ENCODE results near the gene GALNT13. TPM values are rescaled to one million over a fixed set of nuclear protein-coding genes. Genes with fewer than 3 reads are reported as not detected.

Gene GALNT13
- total RNA-seq, 2 experiments from 2014 or later = not detected

DNA sequence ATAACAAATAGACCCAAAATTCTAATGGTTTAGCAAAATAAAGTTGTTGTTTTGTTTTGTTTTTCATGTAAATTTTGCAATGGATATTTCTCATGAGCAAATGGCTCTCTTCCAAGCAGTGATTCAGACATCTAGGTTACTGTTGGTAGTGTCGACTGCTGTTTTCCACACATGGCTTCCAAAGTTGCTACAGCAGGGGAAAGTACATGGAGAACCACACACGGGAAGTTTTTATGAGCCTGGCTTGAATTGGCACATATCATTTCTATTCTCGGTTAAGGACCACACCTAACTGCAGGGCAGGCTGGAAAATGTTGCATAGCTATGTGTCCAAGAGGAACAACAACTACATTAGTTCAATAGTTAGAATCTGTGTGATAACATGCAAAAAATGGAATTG lies 262.1 kb downstream of the GALNT13 start:
- ChIA-PET POLR2A (no interaction called here), CTCF (ENCODE audit: unreplicated experiment) (no interaction called here)
- no peaks in the 10 kb centered on the region for H3K4me1 ChIP-seq (ENCODE audit: insufficient read depth, low read length, poor library complexity, severe bottlenecking)
- TF ChIP-seq, protein P1, sequence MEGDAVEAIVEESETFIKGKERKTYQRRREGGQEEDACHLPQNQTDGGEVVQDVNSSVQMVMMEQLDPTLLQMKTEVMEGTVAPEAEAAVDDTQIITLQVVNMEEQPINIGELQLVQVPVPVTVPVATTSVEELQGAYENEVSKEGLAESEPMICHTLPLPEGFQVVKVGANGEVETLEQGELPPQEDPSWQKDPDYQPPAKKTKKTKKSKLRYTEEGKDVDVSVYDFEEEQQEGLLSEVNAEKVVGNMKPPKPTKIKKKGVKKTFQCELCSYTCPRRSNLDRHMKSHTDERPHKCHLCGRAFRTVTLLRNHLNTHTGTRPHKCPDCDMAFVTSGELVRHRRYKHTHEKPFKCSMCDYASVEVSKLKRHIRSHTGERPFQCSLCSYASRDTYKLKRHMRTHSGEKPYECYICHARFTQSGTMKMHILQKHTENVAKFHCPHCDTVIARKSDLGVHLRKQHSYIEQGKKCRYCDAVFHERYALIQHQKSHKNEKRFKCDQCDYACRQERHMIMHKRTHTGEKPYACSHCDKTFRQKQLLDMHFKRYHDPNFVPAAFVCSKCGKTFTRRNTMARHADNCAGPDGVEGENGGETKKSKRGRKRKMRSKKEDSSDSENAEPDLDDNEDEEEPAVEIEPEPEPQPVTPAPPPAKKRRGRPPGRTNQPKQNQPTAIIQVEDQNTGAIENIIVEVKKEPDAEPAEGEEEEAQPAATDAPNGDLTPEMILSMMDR (conservative IDR thresholded peaks at IDR 0.05; ENCODE audit: low read length) = no peak
- TF ChIP-seq EZH2phosphoT487 (IDR thresholded peaks at IDR 0.05; ENCODE audit: borderline replicate concordance, low read depth, low read length) = no peak
- no peaks in the 10 kb centered on the region for H3K9me2 ChIP-seq (ENCODE audit: insufficient read depth, low read length)
- H3K79me2 ChIP-seq (ENCODE audit: insufficient read depth, low read depth, low read length) = no peaks in the 10 kb centered on the region
- H3K27ac ChIP-seq (ENCODE audit: low read depth, low read length, poor library complexity, severe bottlenecking) = no peak overlapping the region
- no TSS peak for BruUV-seq (replicated peaks)
- no peaks in the 10 kb centered on the region for H3K36me3 ChIP-seq (ENCODE audit: insufficient read depth, low read length)
- no peak overlapping the region for H2AFZ ChIP-seq (ENCODE audit: low read length)
- H3K4me2 ChIP-seq (ENCODE audit: low read length) = no peak overlapping the region
- no peak for DNase-seq (ENCODE audit: low spot score)
- intact Hi-C loops (cut with micrococcal nuclease; ENCODE audit: unreplicated experiment) = no loop called here
- H4K20me1 ChIP-seq (ENCODE audit: insufficient read depth, low read length) = no peaks in the 10 kb centered on the region
- no peak overlapping the region for H3K4me3 ChIP-seq (ENCODE audit: low read depth, low read length, poor library complexity, severe bottlenecking)
- no peaks in the 10 kb centered on the region for H3K9me3 ChIP-seq (ENCODE audit: low read length)

GRCh38 chr2:154140249-154141025 lies 268.7 kb downstream of the GALNT13 start:
- H3K36me3 ChIP-seq (ENCODE audit: insufficient read depth, low read length) = no peaks in the 10 kb centered on the region
- H3K4me1 ChIP-seq (ENCODE audit: insufficient read depth, low read length, poor library complexity, severe bottlenecking) = no peaks in the 10 kb centered on the region
- no peaks in the 10 kb centered on the region for H3K9me2 ChIP-seq (ENCODE audit: insufficient read depth, low read length)
- no peaks in the 10 kb centered on the region for H4K20me1 ChIP-seq (ENCODE audit: insufficient read depth, low read length)
- no peak for DNase-seq (ENCODE audit: low spot score)
- BruUV-seq (replicated peaks) = no TSS peak
- H3K4me2 ChIP-seq (ENCODE audit: low read length) = no peak overlapping the region
- H3K4me3 ChIP-seq (ENCODE audit: low read depth, low read length, poor library complexity, severe bottlenecking) = no peak overlapping the region
- ChIA-PET CTCF (ENCODE audit: unreplicated experiment) (no interaction called here), POLR2A (interaction anchor here (1.4 kb wide), 1 partner anchor 41 kb away, joined by 3 read pairs; no protein-coding TSS in a partner anchor)
- intact Hi-C loops (cut with micrococcal nuclease; ENCODE audit: unreplicated experiment) = no loop called here
- no peaks in the 10 kb centered on the region for H3K79me2 ChIP-seq (ENCODE audit: insufficient read depth, low read depth, low read length)
- no peak overlapping the region for H3K27ac ChIP-seq (ENCODE audit: low read depth, low read length, poor library complexity, severe bottlenecking)
- no peak overlapping the region for H2AFZ ChIP-seq (ENCODE audit: low read length)
- no peak for TF ChIP-seq EZH2phosphoT487 (IDR thresholded peaks at IDR 0.05; ENCODE audit: borderline replicate concordance, low read depth, low read length)
- TF ChIP-seq, protein P1 (conservative IDR thresholded peaks at IDR 0.05; ENCODE audit: low read length) = no peak
- H3K9me3 ChIP-seq (ENCODE audit: low read length) = no peaks in the 10 kb centered on the region

DNA sequence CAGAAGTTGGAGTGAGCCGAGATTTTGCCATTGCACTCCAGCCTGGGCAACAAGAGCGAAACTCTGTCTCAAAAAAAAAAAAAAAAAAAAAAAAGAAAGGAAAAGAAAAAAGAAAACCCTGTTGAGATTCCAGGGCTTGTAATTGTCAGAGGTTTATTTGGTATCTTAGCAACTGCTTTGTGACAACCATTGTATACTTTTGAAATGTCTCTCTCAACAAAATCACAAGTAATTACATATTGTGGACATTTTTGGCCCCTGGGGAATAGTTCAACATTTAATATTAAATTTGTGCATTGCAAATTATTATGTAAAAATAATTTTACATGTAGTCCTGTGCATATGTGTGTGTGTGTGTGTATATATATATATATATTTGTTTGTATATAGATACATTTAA lies 270.8 kb downstream of the GALNT13 start:
- no peak overlapping the region for H3K4me3 ChIP-seq (ENCODE audit: low read depth, low read length, poor library complexity, severe bottlenecking)
- H3K9me3 ChIP-seq (ENCODE audit: low read length) = no peaks in the 10 kb centered on the region
- POLR2A ChIA-PET = interaction anchor here (0.7 kb wide), 1 partner anchor 100 kb away, joined by 4 read pairs; no protein-coding TSS in a partner anchor
- intact Hi-C loops (cut with micrococcal nuclease; ENCODE audit: unreplicated experiment) = no loop called here
- no peaks in the 10 kb centered on the region for H3K9me2 ChIP-seq (ENCODE audit: insufficient read depth, low read length)
- DNase-seq (ENCODE audit: low spot score) = no peak
- no peaks in the 10 kb centered on the region for H3K4me1 ChIP-seq (ENCODE audit: insufficient read depth, low read length, poor library complexity, severe bottlenecking)
- BruUV-seq (replicated peaks) = no TSS peak
- no peak overlapping the region for H3K4me2 ChIP-seq (ENCODE audit: low read length)
- no peaks in the 10 kb centered on the region for H3K79me2 ChIP-seq (ENCODE audit: insufficient read depth, low read depth, low read length)
- H3K27ac ChIP-seq (ENCODE audit: low read depth, low read length, poor library complexity, severe bottlenecking) = no peak overlapping the region
- CTCF ChIA-PET (ENCODE audit: unreplicated experiment) = no interaction called here
- H3K36me3 ChIP-seq (ENCODE audit: insufficient read depth, low read length) = no peaks in the 10 kb centered on the region
- H4K20me1 ChIP-seq (ENCODE audit: insufficient read depth, low read length) = no peaks in the 10 kb centered on the region
- no peak overlapping the region for H2AFZ ChIP-seq (ENCODE audit: low read length)
- TF ChIP-seq, protein P1 (conservative IDR thresholded peaks at IDR 0.05; ENCODE audit: low read length) = no peak
- TF ChIP-seq EZH2phosphoT487 (IDR thresholded peaks at IDR 0.05; ENCODE audit: borderline replicate concordance, low read depth, low read length) = no peak

Data from OCI-LY7 (cell line).